Left renal pelvis (tissue), 4 donors: ENCODE data around the gene EYS. TPM values are rescaled to one million over a fixed set of nuclear protein-coding genes. Genes with fewer than 3 reads are reported as not detected.
A peak's percentile ranks its signal among the peaks of the same experiment; 100 is the strongest.

ENCODE experiments used
- DNase-seq, 4 donors: peaks; one replicate each; pipeline ENCODE4 v3.0.0-alpha.2; 2013; ENCODE audit warnings: low read depth in 4 of 4, low spot score in 3 of 4
- polyA plus RNA-seq, 4 donors: library from polyadenylated mRNA; unstranded; fragments of 120-200 nt; gene quantifications; one replicate each; pipeline ENCODE4 v1.2.1, GENCODE V29; 2013; ENCODE audit not compliant: insufficient read length in 4 of 4

EYS gene
- polyA plus RNA-seq, 4 donors, result 0.66 to 1.1 (median 0.72) TPM

GRCh38 chr6:64221776-64222175 is 1485.2 kb downstream of the EYS start:
- DNase-seq, result no peak

DNA sequence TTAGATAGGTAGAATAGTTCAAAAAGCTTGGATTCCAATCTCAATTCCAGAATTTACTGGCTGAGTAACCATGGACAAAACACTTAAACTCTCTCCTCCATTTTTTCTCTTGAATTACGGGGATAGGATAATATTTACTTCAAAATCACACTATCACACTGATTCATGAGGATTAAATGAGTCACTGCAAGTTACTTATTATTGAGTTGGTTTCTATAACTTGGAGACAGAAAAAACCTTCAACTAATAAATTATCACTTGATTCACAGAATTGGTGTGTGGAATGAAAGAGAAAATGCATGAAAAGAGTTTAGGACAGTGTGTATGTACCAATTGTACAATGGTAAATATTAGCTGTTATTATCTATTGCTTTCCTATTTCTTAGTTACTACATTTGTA is 1486.2 kb downstream of the EYS start:
- no peak for DNase-seq

DNA sequence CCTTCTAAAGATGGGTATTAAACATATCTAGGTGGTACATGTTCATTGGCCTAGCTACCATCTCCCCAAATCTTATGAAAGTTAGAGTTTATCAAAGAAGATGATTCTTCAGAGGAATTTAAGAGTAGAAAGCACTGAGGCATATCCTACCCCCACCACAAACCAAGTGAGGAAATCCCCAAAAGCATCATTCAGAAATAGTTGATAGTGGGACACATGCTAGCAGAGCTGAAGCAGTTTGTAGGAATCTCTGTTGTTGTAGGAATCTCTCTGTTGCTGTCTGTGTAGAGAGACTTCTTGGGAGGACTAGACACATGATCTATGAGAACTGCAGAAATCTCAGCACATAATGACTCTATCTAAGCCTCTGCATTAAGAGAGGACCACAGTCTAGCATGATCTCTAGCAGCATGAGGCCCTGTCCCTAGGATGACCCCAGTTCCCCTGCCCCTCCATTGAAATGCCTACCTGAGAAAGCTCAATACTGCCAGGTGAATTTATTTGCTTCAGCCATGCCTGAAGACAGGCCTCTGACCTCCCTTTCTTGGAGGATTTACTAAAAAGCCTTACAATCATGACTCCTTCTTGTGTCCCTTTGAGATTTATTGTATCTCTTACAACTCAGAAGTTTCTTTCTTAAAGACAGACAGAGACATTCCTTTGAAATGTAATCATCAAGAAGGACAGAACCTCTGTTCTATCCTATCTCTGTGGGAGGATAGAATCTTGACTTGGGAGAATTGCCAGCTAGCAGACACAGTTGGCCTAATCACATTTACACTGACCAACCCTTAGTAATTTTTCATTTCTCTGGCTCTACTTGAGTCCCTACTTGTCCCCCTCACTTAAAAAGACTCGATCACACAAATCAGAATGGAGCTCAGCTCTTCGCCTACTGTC is 1489.1 kb downstream of the EYS start:
- peak in 1 of 4 donors; percentile 1 for DNase-seq

DNA sequence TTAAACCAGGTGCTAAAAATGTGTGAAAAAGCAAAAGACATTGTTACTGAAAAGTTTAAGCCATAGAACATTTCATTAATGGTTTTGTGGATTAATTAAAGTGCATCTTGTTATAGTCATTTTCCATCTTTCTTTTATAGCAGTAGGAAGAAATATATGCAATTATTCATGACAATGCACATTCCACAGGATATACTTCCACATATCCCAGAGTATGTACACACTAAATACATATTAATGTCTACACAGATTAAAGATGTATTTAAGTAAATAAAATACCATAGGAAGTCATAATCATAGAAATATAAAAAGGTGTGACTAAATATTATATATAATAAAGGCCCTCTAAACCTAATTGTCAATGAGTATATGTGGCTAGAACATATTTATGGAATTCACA is 1492.7 kb downstream of the EYS start:
- no peak for DNase-seq

- DNase-seq, result no peak
Observed at GRCh38 chr6:64213697-64214096, 1493.3 kb downstream of the EYS start.

DNA sequence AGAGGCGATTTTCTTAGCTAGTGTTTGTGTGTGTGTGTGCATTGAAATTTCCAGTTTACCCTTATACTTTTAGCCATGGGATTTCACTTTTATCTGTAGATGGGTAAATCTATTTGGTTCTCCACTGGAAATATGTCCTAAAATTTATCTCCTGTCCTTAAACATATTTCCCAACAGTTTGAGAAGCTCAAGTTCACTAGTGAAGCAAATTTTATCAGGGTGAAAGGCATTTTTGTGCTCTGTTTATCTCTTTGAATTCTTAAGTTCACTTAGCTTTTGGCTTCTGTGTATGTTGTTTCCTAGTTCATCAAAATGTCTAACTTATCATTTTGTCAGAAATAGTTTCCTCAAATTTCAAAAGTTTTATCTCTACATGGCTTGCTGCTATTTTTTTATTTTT is 1509.8 kb downstream of the EYS start:
- DNase-seq, result no peak

DNA sequence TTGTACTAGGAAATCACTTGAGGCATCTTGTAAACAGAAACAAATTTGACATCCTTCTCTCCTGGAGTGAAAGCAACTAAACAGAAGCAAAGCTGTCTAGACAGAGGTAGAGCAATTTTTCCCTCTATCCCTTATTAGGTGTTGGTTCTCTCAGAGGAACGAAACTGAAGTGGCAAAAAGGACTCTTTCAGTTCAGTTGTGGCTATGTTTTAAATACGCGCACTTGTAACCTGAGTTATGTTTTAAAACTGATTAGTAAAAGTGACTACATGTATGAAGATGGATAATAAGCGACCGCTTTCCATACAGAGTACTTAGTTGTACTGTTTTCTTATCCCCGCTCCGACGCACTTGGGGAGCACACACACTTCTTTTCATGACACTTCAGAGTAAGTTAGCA is 1520.4 kb downstream of the EYS start:
- DNase-seq, result no peak

DNA sequence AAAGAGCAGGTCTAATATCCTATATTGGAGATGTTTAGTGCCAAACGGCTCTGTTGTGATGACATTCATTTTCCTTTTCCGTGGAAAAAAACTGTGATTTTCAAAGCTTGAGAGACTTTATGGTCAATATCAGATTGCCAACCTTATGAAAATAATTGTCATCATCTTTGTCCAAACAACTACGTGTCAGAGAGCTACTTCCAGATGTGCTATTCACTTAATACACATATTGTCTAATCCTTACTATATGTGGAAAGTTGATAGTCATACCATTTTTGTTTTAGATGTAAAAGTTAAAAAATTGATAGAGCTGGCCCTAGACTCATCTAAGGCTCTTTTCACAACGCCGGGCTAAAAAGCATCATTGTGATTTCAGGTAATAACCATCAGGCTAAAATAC is 1521.4 kb downstream of the EYS start:
- no peak for DNase-seq

DNA sequence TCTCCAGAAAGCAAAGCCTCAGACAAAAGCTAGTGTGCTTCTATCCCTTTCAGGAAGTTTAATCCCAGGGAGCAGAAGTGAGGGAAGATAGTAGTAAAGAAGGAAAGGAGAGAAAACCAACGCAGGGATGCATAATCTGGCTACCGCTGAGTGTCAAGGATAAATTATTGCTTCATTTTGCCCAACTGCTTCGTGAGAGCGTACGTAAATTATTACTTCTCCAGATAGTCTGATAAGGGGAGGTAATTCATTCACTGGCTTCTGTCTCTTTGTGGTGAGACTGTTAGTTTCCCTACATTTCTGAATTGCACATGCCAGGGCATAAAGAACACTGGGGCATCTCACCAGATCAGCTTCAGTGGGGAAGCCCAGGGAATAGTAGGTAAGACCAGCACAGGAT is 1531.7 kb downstream of the EYS start:
- DNase-seq, result no peak

DNA sequence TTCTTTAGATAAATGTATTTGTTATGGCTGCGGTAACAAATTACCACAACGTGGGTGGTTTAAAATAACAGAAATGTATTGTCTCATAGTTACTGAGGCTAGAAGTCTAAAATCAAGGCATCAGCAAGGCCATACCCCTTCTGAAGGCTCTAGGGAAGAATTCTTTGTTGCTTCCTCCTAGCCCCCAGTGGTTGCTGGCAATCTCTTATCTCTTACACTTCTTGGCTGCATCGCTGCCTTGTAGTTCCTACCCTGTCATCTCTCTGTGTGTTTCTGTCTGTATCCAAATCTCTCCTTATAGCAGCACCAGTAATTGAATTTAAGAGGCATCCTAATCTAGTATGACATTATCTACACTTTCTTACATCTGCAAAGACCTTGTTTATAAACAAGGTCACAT is 1536.7 kb downstream of the EYS start:
- DNase-seq, result no peak

DNA sequence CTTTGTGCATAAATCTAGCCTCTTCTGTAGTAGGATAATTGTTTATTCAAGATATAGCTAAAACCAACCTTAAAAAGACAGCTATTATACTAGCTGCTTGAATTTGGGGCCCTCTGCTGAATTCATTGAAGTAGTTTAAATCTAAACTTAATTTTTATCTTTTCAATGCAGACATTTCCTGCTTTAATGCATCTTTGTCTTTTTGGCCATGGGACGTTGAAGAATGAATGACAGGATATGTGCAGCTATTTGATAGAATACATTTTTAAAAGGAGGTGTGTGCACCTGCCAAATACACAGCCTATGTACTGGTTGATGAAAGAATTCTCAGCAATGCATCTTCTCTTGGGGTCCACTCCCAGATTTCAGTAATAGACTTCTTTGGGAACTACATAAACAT is 1546.5 kb downstream of the EYS start:
- DNase-seq, result no peak

GRCh38 chr6:64155063-64155462 is 1552.0 kb downstream of the EYS start:
- no peak for DNase-seq

- no peak for DNase-seq
Observed at GRCh38 chr6:64146876-64147275, 1560.2 kb downstream of the EYS start.

DNA sequence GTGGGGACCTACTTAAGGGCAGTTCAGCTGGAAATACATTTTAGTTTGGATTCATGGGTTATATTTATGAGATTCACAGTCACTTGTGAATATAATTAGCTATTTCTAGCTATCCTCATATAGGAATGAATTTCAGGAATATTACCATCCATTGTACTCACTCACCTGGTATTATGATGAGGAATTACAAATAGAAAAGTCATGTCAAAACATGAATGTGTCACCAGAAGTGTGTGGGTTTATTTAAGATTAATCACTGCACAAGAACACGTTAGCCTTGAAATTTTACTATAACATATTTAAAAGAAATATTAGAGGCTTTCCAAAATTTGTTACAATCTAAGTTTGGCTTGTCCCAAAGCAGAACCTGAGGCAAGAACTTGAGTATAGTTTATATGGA is 1560.9 kb downstream of the EYS start:
- no peak for DNase-seq

DNA sequence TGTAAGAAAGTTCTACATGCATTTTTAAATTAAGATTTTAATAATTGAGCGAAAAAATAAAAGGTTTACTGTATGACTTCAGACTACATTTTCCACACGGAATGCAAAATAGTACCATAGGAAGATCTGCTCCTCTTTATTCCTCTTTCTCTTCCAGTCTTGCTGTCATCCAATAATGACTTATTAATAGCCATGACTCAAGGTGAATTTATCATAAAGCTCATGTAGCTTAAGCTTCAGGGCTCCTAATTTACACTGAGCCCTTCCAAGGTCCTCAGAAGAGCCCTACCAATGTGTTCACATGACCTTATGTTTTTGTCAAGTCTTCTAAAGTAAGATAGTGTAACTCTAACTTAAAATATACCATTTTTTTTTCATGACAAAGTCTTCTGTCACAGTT is 1561.4 kb downstream of the EYS start:
- DNase-seq, result no peak

- no peak for DNase-seq
Observed at GRCh38 chr6:64143101-64143500, 1563.9 kb downstream of the EYS start.

- no peak for DNase-seq
Observed at GRCh38 chr6:64141680-64142079, 1565.3 kb downstream of the EYS start.

GRCh38 chr6:64128301-64129024 is 1578.6 kb downstream of the EYS start:
- no peak for DNase-seq

GRCh38 chr6:64123761-64124633 is 1583.0 kb downstream of the EYS start:
- no peak for DNase-seq

GRCh38 chr6:64122712-64123375 is 1584.2 kb downstream of the EYS start:
- no peak for DNase-seq
